KMS-11 (cell line): ENCODE results near the gene CRACDL.
A peak's percentile ranks its signal among the peaks of the same experiment; 100 is the strongest.

Experiments
- H2AFZ ChIP-seq: fragments of 200-600 bp; sonication (generic); 2 replicates; pipeline ENCODE4 v1.6.1; 2016; ENCODE audit warnings: antibody characterized with exemption, mixed run types, low read depth
- H3K27ac ChIP-seq: fragments of 200-600 bp; sonication (generic); 2 replicates; pipeline ENCODE4 v1.6.1; 2016; ENCODE audit warnings: mild to moderate bottlenecking, mixed run types
- H3K27me3 ChIP-seq: fragments of 200-600 bp; sonication (generic); 2 replicates; pipeline ENCODE4 v1.6.1; 2017; ENCODE audit warnings: mild to moderate bottlenecking, low read depth, mixed run types, moderate library complexity; ENCODE audit not compliant: insufficient read depth
- H3K36me3 ChIP-seq: fragments of 200-600 bp; sonication (generic); 2 replicates; pipeline ENCODE4 v1.6.1; 2017; ENCODE audit warnings: mild to moderate bottlenecking, mixed run types; ENCODE audit not compliant: insufficient read depth
- H3K4me1 ChIP-seq: fragments of 200-600 bp; sonication (generic); 2 replicates; pipeline ENCODE4 v1.6.1; 2016; ENCODE audit warnings: mild to moderate bottlenecking, low read depth, mixed run types; ENCODE audit not compliant: poor library complexity, severe bottlenecking
- H3K4me2 ChIP-seq: fragments of 200-600 bp; sonication (generic); 2 replicates; pipeline ENCODE4 v1.7.0; 2016; ENCODE audit warnings: mild to moderate bottlenecking, mixed run types
- H3K4me3 ChIP-seq: fragments of 200-600 bp; sonication (generic); IDR thresholded peaks from 2 replicates; pipeline ENCODE4 v1.6.1; 2017; ENCODE audit warnings: low read depth, low read length, mixed read lengths; ENCODE audit not compliant: insufficient read depth
- H3K79me2 ChIP-seq: fragments of 200-600 bp; sonication (generic); 2 replicates; pipeline ENCODE4 v1.6.1; 2016; ENCODE audit warnings: low read depth, mixed run types; ENCODE audit not compliant: insufficient read depth
- H3K9ac ChIP-seq: fragments of 200-600 bp; sonication (generic); 2 replicates; pipeline ENCODE4 v1.6.1; 2016; ENCODE audit warnings: mild to moderate bottlenecking, mixed run types
- H4K20me1 ChIP-seq: fragments of 200-600 bp; sonication (generic); 2 replicates; pipeline ENCODE4 v1.6.1; 2016; ENCODE audit warnings: mild to moderate bottlenecking, mixed run types; ENCODE audit not compliant: insufficient read depth
- CTCF ChIP-seq: fragments of 200-600 bp; sonication (generic); conservative IDR thresholded peaks from 2 replicates; pipeline ENCODE4 v1.6.1; 2017; ENCODE audit warnings: low read depth, mild to moderate bottlenecking, antibody characterized with exemption, low read length, moderate library complexity, mixed read lengths

CRACDL gene

GRCh38 chr2:98924910-98925309, 11.1 kb downstream of the CRACDL start:
- TF ChIP-seq CTCF: no peak
- Histone ChIP-seq H4K20me1 (no peaks in the 10 kb centered on the region), H3K4me2 (no peak overlapping the region), H3K9ac (no peak overlapping the region), H3K79me2 (no peaks in the 10 kb centered on the region), H3K4me3 (no peak overlapping the region), H2AFZ (no peak overlapping the region), H3K4me1 (no peaks in the 10 kb centered on the region), H3K27me3 (no peaks in the 10 kb centered on the region), H3K27ac (no peak overlapping the region), H3K36me3 (no peaks in the 10 kb centered on the region)

GRCh38 chr2:98924038-98924830, 11.8 kb downstream of the CRACDL start:
- Histone ChIP-seq H3K79me2 (no peaks in the 10 kb centered on the region), H3K4me1 (no peaks in the 10 kb centered on the region), H3K4me2 (no peak overlapping the region), H3K9ac (no peak overlapping the region), H3K27me3 (no peaks in the 10 kb centered on the region), H4K20me1 (no peaks in the 10 kb centered on the region), H3K4me3 (no peak overlapping the region), H3K27ac (no peak overlapping the region), H3K36me3 (no peaks in the 10 kb centered on the region), H2AFZ (no peak overlapping the region)
- no peak for TF ChIP-seq CTCF

- H3K4me2 ChIP-seq: no peak overlapping the region
- H4K20me1 ChIP-seq: no peaks in the 10 kb centered on the region
- H3K27ac ChIP-seq: no peak overlapping the region
- 0 out of 2 replicates have a peak, but pooled peaks have one; percentile 21 for TF ChIP-seq CTCF
- H3K9ac ChIP-seq: no peak overlapping the region
- no peaks in the 10 kb centered on the region for H3K36me3 ChIP-seq
- H3K27me3 ChIP-seq: no peaks in the 10 kb centered on the region
- H3K4me3 ChIP-seq: no peak overlapping the region
- no peak overlapping the region for H2AFZ ChIP-seq
- no peaks in the 10 kb centered on the region for H3K4me1 ChIP-seq
- no peaks in the 10 kb centered on the region for H3K79me2 ChIP-seq
Measured at GRCh38 chr2:98923244-98923940, 12.6 kb downstream of the CRACDL start.

- no peak overlapping the region for H2AFZ ChIP-seq
- no peak overlapping the region for H3K4me3 ChIP-seq
- no peaks in the 10 kb centered on the region for H4K20me1 ChIP-seq
- no peak overlapping the region for H3K9ac ChIP-seq
- no peak overlapping the region for H3K27ac ChIP-seq
- no peaks in the 10 kb centered on the region for H3K36me3 ChIP-seq
- TF ChIP-seq CTCF: no peak
- no peaks in the 10 kb centered on the region for H3K79me2 ChIP-seq
- H3K27me3 ChIP-seq: no peaks in the 10 kb centered on the region
- no peak overlapping the region for H3K4me2 ChIP-seq
- H3K4me1 ChIP-seq: no peaks in the 10 kb centered on the region
Measured at GRCh38 chr2:98921062-98921461, 15.0 kb downstream of the CRACDL start.
